Measurements from ENCODE around the gene ACIN1. TPM values are rescaled to one million over a fixed set of nuclear protein-coding genes. Genes with fewer than 3 reads are reported as not detected.
A peak's percentile ranks its signal among the peaks of the same experiment; 100 is the strongest.

Gene ACIN1
- total RNA-seq, 2 donors from 2014 or later: 187 to 214 TPM

DNA sequence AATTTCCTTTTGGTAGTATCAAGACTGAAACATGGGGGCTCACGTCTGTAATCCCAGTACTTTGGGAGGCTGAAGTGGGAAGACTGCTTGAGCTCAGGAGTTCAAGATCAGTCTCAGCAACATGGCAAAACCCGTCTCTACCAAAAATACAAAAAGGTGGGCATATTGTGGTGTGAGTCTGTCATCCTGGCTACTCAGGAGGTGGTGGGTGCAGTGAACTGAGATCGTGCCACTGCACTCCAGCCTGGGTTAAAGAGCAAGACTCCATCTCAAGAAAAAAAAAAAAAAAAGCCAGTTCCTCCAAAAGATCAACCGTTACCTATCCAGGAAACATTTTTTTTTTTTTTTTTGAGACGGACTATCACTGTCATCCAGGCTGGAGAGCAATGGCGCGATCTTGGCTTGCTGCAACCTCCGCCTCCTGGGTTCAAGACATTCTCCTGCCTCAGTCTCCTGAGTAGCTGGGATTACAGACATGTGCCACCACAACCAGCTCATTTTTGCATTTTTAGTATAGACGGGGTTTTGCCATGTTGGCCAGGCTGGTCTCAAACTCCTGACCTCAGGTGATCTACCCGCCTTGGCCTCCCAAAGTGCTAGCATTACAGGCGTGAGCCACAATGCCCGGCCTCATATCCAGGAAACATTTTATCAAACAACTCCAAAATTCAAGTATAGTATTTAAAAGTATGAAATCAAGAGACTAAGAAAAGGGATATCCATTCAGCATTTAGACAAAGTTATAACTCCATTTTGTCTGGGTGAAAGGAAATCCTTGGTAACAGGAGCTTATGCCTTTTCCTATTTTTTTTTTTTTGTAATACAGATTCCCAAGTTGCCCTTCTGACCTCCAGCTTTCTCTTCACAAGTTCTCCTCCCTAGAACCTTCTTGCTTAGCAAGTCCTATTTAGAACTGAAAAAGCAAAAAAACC, 3.4 kb downstream of the ACIN1 start:
- peaks cover 22% of the 10 kb centered on the region for H3K4me1 Mint-ChIP-seq
- peaks cover 74% of the 10 kb centered on the region for H3K36me3 Mint-ChIP-seq (ENCODE audit: low read depth)
- ATAC-seq (replicated peaks): no peak
- no peak overlapping the region for H3K4me3 Mint-ChIP-seq
- H3K9me3 Mint-ChIP-seq: no peaks in the 10 kb centered on the region
- H3K27ac Mint-ChIP-seq: peak overlapping the region; percentile 82
- no peaks in the 10 kb centered on the region for H3K27me3 Mint-ChIP-seq

DNA sequence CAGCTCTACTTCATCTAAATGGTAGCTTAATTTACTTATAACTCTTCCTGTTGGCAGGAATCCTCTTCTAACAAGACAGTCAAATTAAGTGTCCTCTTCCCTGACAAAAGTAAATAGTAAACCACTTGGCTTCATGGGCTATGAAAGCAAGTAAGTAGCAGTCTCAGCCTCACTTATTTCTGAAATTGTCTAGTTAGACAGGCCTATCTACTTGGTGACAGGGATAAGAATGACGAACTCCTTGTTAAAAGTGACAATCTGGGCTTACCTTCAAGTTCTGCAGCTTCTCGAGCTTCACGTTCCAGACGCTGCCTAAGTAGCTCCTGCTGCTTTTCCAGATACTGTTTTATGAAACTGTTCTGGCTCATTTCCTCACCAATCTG, 4.7 kb downstream of the ACIN1 start:
- Mint-ChIP-seq H3K36me3 (ENCODE audit: low read depth) (peaks cover 84% of the 10 kb centered on the region), H3K4me3 (no peak overlapping the region), H3K9me3 (no peaks in the 10 kb centered on the region), H3K27me3 (no peaks in the 10 kb centered on the region), H3K27ac (peak overlapping the region; percentile 12), H3K4me1 (peaks cover 31% of the 10 kb centered on the region)
- no peak for ATAC-seq (replicated peaks)

DNA sequence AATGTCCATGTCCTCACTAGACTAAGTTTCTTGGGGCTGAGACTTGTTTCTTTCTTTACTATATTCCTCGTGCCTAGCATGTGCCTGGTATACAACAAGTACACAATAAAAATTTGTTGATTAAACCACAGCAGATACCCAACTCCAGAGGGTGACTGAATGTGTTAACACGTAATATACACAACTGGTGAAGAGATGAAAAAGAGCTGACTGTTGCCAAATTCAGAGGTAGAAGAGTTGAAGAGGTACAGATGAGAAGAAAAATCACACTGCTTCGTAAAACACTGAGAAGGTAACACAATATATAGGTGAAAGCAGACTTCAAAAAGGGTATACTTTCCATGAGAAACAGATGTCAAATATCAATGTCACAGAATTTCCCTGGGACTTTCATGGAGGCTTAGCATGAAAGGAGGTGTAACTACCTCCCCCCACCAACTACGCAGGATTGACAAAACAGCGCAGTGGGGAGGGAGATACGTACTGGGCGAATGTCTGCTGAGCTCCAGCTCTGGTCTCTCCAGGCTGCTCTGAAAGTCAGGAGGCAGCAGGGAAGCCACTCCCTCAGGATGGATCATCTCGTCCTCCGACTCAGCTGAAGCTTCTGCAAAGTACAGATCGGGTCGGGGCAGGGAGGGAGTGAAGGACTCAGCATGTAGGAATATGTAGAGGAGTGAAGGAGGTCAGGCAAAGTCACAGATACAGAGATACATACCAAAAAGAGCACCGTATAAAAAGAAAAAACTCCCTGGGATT, 5.3 kb downstream of the ACIN1 start:
- Mint-ChIP-seq H3K27ac (no peak overlapping the region), H3K4me3 (no peak overlapping the region), H3K9me3 (no peaks in the 10 kb centered on the region), H3K36me3 (ENCODE audit: low read depth) (peaks cover 90% of the 10 kb centered on the region), H3K4me1 (peaks cover 32% of the 10 kb centered on the region), H3K27me3 (no peaks in the 10 kb centered on the region)
- no peak for ATAC-seq (replicated peaks)

DNA sequence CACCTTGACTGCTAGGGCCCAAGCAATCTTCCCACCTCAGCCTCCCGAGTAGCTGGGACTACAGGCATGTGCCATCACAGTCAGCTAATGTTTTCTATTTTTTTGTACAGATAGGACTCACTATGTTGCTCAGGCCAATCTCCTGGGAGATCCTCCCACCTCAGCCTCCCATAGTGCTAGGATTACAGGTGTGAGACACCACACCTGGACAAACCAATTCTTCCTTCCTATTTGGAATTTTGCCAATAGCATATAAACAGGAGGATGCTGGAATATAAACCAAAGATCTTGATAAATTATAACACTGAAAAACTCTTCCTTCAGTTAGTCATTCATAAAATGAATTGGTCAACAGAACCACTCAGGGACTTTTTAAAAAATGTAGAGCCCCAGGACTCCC, 8.4 kb downstream of the ACIN1 start:
- Mint-ChIP-seq H3K4me3 (no peak overlapping the region), H3K27me3 (no peaks in the 10 kb centered on the region), H3K4me1 (peaks cover 18% of the 10 kb centered on the region), H3K36me3 (ENCODE audit: low read depth) (peaks cover 97% of the 10 kb centered on the region), H3K9me3 (no peaks in the 10 kb centered on the region), H3K27ac (peak overlapping the region; percentile 87)
- no peak for ATAC-seq (replicated peaks)

DNA sequence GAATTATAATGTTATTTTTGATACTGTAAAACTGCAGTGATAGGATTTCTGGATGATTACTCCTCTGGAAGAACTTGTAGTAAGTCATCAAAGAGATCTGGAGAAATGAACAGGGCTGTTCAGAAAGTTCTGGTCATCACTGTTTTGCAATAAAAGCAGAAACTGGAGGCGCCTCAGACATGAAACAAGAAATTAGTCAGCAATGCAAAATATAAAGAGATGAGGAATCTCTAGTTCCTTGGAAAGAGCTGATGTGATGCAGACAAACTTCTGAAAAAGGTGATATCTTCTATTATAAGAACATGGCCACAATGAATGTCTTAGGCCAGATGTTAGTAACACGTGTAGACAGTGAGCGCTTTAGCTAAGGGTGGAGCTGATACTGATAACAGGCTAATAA, 9.5 kb downstream of the ACIN1 start:
- peak; percentile 95 for ATAC-seq (replicated peaks)
- no peaks in the 10 kb centered on the region for H3K9me3 Mint-ChIP-seq
- peak overlapping the region; percentile 62 for H3K4me3 Mint-ChIP-seq
- peaks cover 18% of the 10 kb centered on the region for H3K4me1 Mint-ChIP-seq
- H3K36me3 Mint-ChIP-seq (ENCODE audit: low read depth): peaks cover 97% of the 10 kb centered on the region
- H3K27ac Mint-ChIP-seq: peak overlapping the region; percentile 87
- H3K27me3 Mint-ChIP-seq: no peaks in the 10 kb centered on the region

DNA sequence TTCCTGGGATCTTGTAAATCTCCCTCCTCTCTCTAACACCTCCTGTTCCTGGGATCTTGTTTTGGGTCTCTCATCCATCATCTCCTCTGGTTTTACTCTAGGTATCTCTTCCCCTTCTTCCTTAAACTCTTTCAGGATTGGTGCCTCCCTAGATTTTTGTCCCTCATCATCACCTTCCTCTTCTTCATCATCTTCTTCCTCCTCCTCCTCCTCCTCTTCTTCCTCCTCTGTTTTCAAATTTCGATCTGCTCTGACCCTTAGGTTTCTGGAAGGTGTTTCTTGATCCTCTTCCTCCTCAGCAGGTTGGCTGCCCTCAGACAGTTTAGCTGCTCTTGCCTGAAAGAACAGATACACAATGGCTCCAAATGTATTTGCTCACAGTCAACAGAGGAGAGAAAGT, 14.5 kb downstream of the ACIN1 start:
- no peak for ATAC-seq (replicated peaks)
- Mint-ChIP-seq H3K36me3 (ENCODE audit: low read depth) (peaks cover 97% of the 10 kb centered on the region), H3K4me3 (no peak overlapping the region)

DNA sequence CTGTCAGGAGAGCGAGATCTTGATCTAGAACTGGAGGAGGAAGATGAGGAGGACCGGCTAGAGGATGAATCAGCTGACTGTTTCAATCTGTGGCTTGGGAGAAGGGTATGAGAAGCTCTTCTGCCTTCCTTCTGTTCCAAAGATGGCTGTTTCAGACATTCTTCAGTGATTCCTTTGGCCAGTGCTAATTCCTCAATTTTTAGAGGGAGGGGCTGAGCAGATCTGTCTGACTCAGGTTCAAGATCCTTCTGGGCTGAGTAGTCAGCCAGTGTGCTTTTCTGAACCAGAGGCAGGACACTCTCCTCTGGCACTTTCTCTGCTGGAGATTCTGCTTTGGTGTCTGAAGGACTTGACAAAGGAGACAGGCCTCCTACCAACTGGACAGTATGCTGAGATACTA, 15.2 kb downstream of the ACIN1 start:
- peaks cover 97% of the 10 kb centered on the region for H3K36me3 Mint-ChIP-seq (ENCODE audit: low read depth)
- H3K9me3 Mint-ChIP-seq: no peaks in the 10 kb centered on the region
- H3K27ac Mint-ChIP-seq: peak overlapping the region; percentile 2
- H3K27me3 Mint-ChIP-seq: no peaks in the 10 kb centered on the region
- no peaks in the 10 kb centered on the region for H3K4me1 Mint-ChIP-seq
- no peak for ATAC-seq (replicated peaks)
- H3K4me3 Mint-ChIP-seq: no peak overlapping the region

More for the DNA sequence above, 14.5 kb downstream of the ACIN1 start:
- H3K9me3 Mint-ChIP-seq: no peaks in the 10 kb centered on the region
- no peaks in the 10 kb centered on the region for H3K27me3 Mint-ChIP-seq
- H3K4me1 Mint-ChIP-seq: peaks cover 2% of the 10 kb centered on the region
- H3K27ac Mint-ChIP-seq: peak overlapping the region; percentile 2

DNA sequence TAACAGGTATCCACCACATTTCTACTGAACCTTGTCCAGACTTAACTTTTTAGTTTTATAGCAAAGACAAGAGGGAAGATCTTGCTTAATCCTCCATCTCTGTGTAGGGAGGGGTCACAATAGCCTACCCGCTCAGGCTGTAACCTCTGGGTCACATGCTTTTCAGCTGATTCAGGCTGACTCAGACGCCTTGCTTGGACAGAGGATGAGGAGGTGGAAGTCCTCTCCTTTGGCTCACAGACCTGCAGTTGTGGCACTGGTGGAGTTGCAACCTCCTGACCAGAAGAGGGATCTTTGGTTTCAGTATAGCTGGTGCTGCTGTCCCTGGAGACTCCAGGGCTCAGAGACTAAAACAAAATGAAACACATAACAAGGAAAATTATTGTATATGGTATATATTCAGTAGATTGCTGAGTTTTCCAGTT, 16.2 kb downstream of the ACIN1 start:
- H3K27me3 Mint-ChIP-seq: no peaks in the 10 kb centered on the region

DNA sequence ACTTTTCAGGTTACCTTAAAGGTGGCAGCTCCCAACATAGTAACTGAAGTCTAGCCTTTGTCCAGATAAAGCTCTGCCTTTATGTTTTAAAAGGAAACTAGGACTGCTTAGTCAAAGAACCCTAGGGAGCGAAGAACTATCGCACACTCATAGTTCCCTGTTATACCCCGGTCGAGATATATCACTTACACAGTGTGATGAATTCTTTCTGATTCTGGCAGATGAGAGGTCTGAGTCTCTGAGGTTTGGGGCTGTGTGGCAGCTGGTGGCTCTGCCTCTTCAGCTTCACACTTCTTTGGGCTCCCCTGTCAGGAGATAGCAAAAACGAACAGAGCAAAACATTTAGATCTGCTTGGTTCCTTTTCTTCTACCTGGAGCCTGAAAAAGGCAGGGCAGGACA, 17.0 kb downstream of the ACIN1 start:
- no peak overlapping the region for H3K4me3 Mint-ChIP-seq
- ATAC-seq (replicated peaks): no peak
- peaks cover 97% of the 10 kb centered on the region for H3K36me3 Mint-ChIP-seq (ENCODE audit: low read depth)
- H3K9me3 Mint-ChIP-seq: no peaks in the 10 kb centered on the region
- H3K4me1 Mint-ChIP-seq: no peaks in the 10 kb centered on the region
- H3K27ac Mint-ChIP-seq: peak overlapping the region; percentile 8
- no peaks in the 10 kb centered on the region for H3K27me3 Mint-ChIP-seq

More for the DNA sequence above, 16.2 kb downstream of the ACIN1 start:
- Mint-ChIP-seq H3K36me3 (ENCODE audit: low read depth) (peaks cover 97% of the 10 kb centered on the region), H3K9me3 (no peaks in the 10 kb centered on the region), H3K27ac (peak overlapping the region; percentile 2), H3K4me3 (no peak overlapping the region), H3K4me1 (no peaks in the 10 kb centered on the region)
- ATAC-seq (replicated peaks): peak; percentile 70

DNA sequence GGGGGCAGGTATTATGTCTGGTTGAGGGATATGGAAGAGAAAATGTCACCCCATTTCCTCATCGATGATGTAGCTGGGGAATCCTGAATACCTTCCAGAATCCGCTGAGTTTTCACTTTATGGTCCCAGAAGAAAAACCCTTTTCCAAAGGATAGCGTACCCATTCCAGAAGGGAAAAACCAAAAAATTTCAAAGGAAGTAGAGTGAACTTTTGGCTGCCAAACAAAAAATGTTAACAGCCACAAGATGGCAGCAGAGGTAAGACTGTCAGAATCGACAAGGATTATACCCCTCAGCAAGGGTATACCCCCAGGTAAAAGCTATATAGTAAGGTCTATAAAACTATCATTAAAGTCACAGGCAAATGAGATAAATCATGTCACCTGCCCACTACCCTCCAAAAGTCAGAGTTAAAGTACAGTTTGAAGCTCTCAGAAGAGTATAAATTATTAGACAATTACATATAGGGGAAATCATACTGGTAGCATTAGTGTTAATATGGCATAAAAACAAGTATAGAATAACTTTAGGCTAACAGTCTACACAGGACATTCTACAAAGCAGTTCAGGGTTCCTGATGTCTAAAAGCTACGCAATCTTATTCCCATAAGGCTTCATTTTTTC, 18.0 kb downstream of the ACIN1 start:
- H3K36me3 Mint-ChIP-seq (ENCODE audit: low read depth): peaks cover 100% of the 10 kb centered on the region
- H3K9me3 Mint-ChIP-seq: no peaks in the 10 kb centered on the region
- H3K4me3 Mint-ChIP-seq: no peak overlapping the region
- H3K4me1 Mint-ChIP-seq: peaks cover 4% of the 10 kb centered on the region
- no peaks in the 10 kb centered on the region for H3K27me3 Mint-ChIP-seq
- ATAC-seq (replicated peaks): peak; percentile 45
- H3K27ac Mint-ChIP-seq: peak overlapping the region; percentile 17

DNA sequence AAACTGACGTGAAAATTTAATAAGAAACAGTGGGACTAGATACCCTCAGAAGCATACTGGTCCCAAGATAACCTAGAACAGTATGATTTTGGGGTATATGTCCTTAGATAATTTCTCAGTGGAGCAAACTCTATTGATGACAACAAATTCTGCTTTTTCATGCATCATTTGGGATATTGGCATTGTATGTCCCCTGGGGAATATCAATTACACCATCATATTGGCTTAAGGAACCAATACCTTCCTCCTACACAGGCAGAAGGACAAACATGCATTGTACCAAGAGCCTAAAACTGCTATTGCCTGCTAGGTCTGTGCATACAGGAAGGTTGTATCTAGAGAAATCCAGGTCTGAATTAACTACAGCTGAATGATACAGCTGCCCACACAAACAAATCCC, 20.0 kb downstream of the ACIN1 start:
- H3K27ac Mint-ChIP-seq: no peak overlapping the region
- H3K9me3 Mint-ChIP-seq: no peaks in the 10 kb centered on the region
- H3K4me3 Mint-ChIP-seq: no peak overlapping the region
- H3K36me3 Mint-ChIP-seq (ENCODE audit: low read depth): peaks cover 100% of the 10 kb centered on the region
- no peak for ATAC-seq (replicated peaks)
- H3K27me3 Mint-ChIP-seq: no peaks in the 10 kb centered on the region
- peaks cover 18% of the 10 kb centered on the region for H3K4me1 Mint-ChIP-seq

DNA sequence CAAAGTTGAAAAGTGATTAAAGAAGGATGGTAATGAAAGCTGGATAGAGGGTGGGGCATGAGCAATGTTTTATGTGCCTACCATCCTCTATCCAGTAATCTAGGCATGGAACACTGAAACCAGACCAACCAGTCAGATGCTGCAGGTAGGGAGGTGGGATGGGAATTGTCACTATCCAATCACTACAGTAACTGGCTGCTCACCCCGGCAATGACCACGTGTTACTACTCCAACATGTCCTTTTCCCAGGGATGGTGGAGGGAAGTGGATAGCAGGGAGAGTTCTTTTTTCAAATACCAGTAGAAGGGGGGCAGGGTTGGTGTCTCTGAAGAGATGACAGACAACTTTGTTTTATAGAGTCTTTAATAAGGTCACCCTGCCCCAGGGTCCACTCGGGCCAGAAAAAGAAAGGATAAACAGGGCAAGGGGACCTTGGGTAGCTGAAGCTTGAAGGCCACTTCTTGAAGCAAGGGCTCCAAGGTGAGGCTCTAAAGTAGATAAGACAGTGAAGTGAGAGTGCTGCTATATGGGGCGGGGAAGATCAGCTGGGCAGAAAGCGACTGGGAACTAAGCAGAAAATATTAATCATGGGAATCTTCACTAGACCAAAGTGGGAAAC, 22.9 kb downstream of the ACIN1 start:
- peak; percentile 1 for ATAC-seq (replicated peaks)
- Mint-ChIP-seq H3K27me3 (no peaks in the 10 kb centered on the region), H3K4me1 (peaks cover 27% of the 10 kb centered on the region), H3K27ac (peak overlapping the region; percentile 97), H3K9me3 (no peaks in the 10 kb centered on the region), H3K4me3 (peak overlapping the region; percentile 92), H3K36me3 (ENCODE audit: low read depth) (peaks cover 100% of the 10 kb centered on the region)

DNA sequence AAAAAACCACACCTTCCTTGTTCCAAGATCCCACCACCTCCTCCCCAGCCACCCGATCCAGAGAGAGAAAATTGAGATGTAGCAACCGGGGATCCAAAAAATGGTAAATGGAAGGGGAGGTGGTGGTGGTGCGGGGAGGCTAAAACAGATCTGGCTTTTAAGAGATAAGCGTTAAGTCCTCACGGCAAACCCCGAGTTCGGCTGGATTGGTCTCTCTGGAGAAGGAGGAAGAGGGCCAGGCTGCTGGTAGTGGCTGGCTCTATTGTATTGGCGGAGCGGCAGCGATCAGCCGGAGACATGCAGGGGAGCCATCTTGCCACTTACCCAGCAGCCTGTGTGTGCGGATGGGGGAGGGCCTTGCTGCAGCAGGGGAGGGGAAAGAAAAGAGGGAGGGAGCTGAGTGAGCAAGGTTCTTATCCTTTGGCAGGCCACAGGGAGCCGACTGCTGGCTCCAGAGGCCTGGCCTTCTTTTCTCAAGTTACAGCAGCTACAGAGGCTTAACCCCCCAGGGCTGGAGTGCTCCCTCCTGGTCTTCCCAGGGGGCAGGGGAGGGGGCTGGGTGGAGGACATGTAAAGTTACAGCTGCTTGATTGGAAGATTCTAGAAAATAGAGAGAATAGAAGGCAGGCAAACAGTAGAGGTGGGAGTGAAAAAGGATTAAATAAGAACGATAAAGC, 23.6 kb downstream of the ACIN1 start:
- H3K27ac Mint-ChIP-seq: peak overlapping the region; percentile 97
- ATAC-seq (replicated peaks): peak; percentile 98

More for the DNA sequence above, 23.6 kb downstream of the ACIN1 start:
- H3K27me3 Mint-ChIP-seq: no peaks in the 10 kb centered on the region
- peaks cover 27% of the 10 kb centered on the region for H3K4me1 Mint-ChIP-seq
- peaks cover 100% of the 10 kb centered on the region for H3K36me3 Mint-ChIP-seq (ENCODE audit: low read depth)
- H3K4me3 Mint-ChIP-seq: peak overlapping the region; percentile 92
- no peaks in the 10 kb centered on the region for H3K9me3 Mint-ChIP-seq
